Bronchial epithelial cell (primary cell): Measurements from ENCODE around the gene TMEM38A. TPM values are rescaled to one million over a fixed set of nuclear protein-coding genes. Genes with fewer than 3 reads are reported as not detected.
"Not testable (repeated sequence)": the region's sequence is repeated elsewhere in the genome, so short reads cannot be mapped to it uniquely, and the experiment has no call there.

Source experiments
- DNase-seq: peaks from one replicate; pipeline ENCODE4 v3.0.0-alpha.2; 2010; ENCODE audit warnings: low read depth
- FAIRE-seq: peaks from 2 replicates; lab custom pipeline; 2011; peaks lifted over from hg19 to GRCh38; lab: Jason Lieb, UNC
- H3K27me3 ChIP-seq: 2 replicates; pipeline ENCODE4 v1.5.1; 2011; ENCODE audit warnings: low read length; ENCODE audit not compliant: control insufficient read depth, insufficient read depth
- H3K36me3 ChIP-seq: 2 replicates; pipeline ENCODE4 v1.5.1; 2011; ENCODE audit warnings: low read length; ENCODE audit not compliant: control insufficient read depth, insufficient read depth
- H3K4me3 ChIP-seq: 2 replicates; pipeline ENCODE4 v1.5.1; 2011; ENCODE audit warnings: mild to moderate bottlenecking, low read depth, low read length, control low read depth
- total RNA-seq: library from RNA; depleted of rRNA; stranded (reverse); fragments of >200 nt; gene quantifications from 2 replicates; pipeline ENCODE4 v1.2.1, GENCODE V29; 2014
- TF ChIP-seq, protein P1 (sequence below): IDR thresholded peaks from 2 replicates; pipeline ENCODE4 v1.5.1; 2011; ENCODE audit warnings: mild to moderate bottlenecking, moderate library complexity, low read length, control low read depth, inconsistent platforms; ENCODE audit not compliant: insufficient read depth, severe bottlenecking

TMEM38A gene
- total RNA-seq, 1 donor from 2014 or later: 4.7 TPM

DNA sequence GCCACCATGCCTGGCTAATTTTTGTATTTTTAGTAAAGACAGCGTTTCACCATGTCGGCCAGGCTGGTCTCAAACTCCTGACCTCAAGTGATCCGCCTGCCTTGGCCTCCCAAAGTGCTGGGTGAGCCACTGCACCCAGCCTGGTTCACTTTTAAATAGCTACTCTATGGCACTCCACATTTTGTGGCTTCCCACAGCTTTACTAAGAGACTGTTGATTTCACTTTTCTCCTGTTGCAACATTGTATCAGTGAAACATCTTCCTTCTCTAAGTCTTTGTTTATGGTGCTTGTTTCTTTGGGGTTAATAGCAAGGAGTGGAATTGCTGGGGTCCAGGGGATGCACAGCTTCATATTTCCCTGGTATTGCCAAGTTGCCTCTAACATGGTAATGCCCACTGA, 12.3 kb downstream of the TMEM38A start:
- no peak for FAIRE-seq
- no peaks in the 10 kb centered on the region for H3K27me3 ChIP-seq
- TF ChIP-seq, protein P1, sequence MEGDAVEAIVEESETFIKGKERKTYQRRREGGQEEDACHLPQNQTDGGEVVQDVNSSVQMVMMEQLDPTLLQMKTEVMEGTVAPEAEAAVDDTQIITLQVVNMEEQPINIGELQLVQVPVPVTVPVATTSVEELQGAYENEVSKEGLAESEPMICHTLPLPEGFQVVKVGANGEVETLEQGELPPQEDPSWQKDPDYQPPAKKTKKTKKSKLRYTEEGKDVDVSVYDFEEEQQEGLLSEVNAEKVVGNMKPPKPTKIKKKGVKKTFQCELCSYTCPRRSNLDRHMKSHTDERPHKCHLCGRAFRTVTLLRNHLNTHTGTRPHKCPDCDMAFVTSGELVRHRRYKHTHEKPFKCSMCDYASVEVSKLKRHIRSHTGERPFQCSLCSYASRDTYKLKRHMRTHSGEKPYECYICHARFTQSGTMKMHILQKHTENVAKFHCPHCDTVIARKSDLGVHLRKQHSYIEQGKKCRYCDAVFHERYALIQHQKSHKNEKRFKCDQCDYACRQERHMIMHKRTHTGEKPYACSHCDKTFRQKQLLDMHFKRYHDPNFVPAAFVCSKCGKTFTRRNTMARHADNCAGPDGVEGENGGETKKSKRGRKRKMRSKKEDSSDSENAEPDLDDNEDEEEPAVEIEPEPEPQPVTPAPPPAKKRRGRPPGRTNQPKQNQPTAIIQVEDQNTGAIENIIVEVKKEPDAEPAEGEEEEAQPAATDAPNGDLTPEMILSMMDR: no peak
- DNase-seq: no peak
- no peaks in the 10 kb centered on the region for H3K36me3 ChIP-seq
- H3K4me3 ChIP-seq: no peak overlapping the region

DNA sequence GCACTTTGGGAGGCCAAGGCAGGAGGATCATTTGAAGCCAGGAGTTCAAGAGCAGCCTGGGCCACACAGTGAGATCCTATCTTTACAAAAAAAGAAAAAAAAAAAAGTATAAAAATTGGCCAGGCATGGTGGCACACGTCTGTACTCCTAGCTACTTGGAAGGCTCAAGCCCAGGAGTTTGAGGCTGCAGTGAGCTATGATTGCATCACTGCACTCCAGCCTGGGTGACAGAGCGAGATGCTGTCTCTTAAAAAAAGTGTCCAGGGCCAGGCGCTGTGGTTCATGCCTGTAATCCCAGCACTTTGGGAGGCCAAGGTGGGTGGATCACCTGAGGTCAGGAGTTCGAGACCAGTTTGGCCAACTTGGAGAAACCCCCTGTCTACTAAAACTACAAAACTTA, 12.9 kb downstream of the TMEM38A start:
- H3K27me3 ChIP-seq, H3K4me3 ChIP-seq, H3K36me3 ChIP-seq, FAIRE-seq, DNase-seq: not testable (repeated sequence)

DNA sequence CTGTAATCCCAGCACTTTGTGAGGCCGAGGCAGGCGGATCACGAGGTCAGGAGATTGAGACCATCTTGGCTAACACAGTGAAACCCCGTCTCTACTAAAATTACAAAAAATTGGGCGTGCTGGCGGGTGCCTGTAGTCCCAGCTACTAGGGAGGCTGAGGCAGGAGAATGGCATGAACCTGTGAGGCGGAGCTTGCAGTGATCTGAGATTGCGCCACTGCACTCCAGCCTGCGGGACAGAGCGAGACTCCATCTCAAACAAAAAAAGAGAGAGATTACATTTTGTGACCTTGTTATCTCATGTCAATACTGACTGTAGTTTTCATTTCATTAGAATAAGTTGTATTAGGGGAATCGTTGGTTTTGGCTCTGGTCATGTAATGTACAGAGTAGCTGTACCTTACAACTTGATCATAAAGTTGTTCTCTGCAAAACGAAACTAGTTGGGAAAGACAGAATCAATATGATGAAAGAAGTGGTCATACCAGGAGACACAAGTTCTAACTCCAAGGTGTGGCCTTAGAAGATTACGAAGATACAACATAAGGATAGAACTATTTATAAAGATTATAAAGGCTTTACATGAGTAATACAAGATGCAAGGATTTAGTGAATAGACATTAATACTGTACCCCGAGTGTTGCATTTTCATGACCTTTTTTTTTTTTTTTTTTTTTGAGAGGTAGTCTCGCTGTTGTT, 15.3 kb downstream of the TMEM38A start:
- FAIRE-seq: no peak
- no peaks in the 10 kb centered on the region for H3K27me3 ChIP-seq

DNA sequence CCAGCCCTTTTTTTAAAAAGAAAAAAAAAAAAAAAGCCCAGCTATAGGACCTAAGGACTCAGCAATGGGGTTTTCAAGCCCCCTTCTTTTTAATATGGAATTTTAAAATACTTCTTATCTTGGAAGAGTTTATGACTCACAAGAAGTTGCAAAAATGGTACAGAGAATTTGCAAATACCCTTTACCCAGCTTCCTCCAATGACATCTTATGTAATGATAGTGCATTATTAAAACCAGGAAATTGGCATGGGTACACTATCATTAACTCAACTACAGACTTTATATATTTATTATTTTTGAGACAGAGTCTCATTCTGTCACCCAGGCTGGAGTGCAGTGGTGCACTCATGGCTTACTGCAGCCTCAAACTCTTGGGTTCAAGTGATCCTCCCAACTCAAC, 16.1 kb downstream of the TMEM38A start:
- no peaks in the 10 kb centered on the region for H3K27me3 ChIP-seq
- TF ChIP-seq, protein P1: no peak
- DNase-seq (peak; percentile 26), FAIRE-seq (no peak)
- H3K36me3 ChIP-seq: no peaks in the 10 kb centered on the region
- no peak overlapping the region for H3K4me3 ChIP-seq

More for the DNA sequence above, 15.3 kb downstream of the TMEM38A start:
- TF ChIP-seq, protein P1: no peak
- DNase-seq: peak; percentile 37
- no peaks in the 10 kb centered on the region for H3K36me3 ChIP-seq
- no peak overlapping the region for H3K4me3 ChIP-seq

DNA sequence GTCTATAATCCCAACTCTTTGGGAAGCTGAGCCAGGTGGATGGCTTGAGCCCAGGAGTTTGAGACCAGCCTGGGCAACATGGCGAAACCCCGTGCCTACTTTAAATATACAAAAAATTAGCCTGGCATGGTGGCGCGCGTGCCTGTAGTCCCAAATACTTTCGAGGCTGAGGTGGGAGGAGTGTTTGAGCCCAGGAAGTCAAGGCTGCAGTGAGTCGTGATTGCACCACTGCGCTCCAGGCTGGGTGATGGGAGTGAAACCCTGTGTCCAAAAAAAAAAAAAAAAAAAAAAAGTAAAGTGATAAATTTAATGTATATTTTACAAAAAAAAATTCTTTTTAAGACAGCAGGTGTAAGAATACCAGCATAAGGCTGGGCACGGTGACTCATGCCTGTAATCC, 17.6 kb downstream of the TMEM38A start:
- Histone ChIP-seq H3K27me3 (no peaks in the 10 kb centered on the region), H3K4me3 (no peak overlapping the region), H3K36me3 (no peaks in the 10 kb centered on the region)
- FAIRE-seq: no peak
- TF ChIP-seq, protein P1: no peak
- DNase-seq: peak; percentile 41

DNA sequence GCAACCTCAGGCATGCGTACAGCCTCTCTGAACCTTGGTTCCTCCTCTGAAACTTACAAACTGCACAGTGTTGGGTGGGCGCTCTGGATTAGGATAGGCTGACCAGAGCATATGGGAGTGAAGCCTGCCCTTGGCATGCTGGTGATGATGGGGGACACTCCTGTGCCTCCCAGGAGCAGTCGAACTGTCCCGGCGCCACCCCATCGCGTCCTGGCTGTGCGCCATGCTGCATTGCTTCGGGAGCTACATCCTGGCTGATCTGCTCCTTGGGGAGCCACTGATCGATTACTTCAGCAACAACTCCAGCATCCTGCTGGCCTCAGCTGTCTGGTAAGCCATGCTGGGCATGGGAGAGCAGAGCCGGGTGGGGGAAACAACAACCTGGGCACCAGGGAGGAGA, 18.9 kb downstream of the TMEM38A start:
- H3K4me3 ChIP-seq: no peak overlapping the region
- no peaks in the 10 kb centered on the region for H3K27me3 ChIP-seq
- no peak for FAIRE-seq
- H3K36me3 ChIP-seq: no peaks in the 10 kb centered on the region
- TF ChIP-seq, protein P1: no peak
- no peak for DNase-seq
